AG20443 (cell line): ENCODE measurements around the gene SNX12.
A peak's percentile ranks its signal among the peaks of the same experiment; 100 is the strongest.

Source experiments
- DNase-seq: peaks from one replicate; pipeline ENCODE4 v3.0.0; 2012; ENCODE audit warnings: low spot score, mixed read lengths

SNX12 gene

DNA sequence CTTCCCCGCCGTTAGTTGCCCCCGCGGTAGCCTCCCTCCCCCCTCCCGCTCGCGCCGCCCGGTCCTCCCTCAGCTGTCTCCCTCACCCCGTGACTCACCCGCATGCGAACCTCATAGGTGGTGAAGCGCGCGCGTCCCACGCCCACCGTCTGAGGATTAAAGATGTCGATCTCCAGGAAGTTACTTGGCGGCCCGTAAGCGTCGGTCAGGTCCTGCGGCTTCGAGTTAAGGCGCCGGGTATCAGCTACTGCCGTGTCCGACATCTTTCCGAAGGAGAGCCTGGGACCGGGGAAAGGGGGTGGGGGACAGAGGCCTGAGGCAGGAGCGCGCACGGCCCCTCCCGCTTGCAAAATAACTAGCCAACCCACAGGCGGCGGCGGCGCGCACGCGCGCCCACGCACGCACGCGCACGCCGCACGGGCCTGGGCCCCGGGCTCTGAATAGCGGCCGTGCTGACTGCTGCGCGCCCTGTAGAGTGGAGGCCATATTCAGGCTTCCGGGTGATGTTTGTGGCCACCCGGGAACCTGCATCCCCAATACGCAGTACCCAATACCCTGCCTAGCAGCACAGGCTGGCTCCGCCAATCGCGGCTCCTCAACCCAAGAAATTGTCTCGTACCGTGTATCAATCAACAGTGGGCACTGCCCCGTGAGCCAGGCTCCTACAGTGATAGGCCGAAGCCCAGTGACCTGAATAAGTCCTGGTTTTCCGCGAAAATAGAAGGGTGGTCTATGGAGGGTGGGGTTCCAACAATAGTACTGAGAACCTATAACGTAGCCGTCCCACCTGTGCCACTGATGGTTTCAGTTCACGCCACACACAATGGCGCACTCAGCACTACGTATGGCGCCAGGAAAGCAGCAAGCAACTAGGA is at the start of gene SNX12:
Gene SNX12 (minus strand): TSS at position 291 of the 875 bp plus-strand sequence. CDS start 28 bp downstream, at position 263.
- peak; percentile 95 for DNase-seq

DNA sequence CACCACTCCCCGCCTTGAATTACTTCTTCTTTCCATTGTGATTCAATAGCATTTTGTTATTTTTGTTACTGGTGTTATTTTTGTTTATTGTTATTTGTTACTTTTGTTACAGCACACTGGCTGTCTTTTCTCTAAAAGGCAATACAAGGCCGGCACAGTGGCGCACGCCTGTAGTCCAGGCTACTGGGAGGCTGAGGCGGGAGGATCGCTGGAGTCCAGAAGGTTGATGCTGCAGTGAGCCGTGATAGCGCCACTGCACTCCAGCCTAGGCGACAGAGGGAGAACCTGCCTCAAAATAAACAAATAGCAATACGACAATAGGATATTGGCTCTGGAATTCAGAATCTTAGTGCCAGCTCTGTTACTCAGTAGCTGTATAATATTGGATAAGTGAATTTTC is 49.2 kb upstream of the SNX12 start:
- no peak for DNase-seq

DNA sequence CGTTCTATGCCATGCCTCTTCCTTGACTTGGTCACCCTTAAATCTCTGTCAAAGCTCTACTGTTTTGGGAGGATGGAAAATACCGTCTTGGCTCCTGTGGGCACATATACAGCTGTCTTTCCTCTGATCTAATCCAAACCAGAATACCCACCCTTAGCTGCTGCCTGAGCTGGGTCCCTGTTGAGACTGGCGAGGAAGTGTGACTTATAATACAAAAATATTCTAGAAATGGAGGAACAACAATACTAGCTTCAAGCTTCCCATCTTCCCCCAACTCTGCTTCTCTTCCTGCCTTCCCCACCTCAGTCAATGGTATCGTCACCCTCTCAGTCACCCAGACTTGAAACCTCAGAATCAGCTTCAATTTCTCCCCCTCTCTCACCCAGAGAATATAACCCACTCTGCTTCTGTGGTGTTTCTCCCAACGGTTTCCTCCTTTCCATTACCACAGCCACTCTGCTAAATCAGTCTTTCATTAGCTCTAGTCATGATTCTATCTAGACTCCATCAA is 43.8 kb upstream of the SNX12 start:
- no peak for DNase-seq

- DNase-seq, result no peak
Observed at GRCh38 chrX:71111141-71111843, 43.2 kb upstream of the SNX12 start, which contains the start of gene IL2RG. IL2RG (minus strand) TSS chrX:71111577; CDS start chrX:71111539, 38 bp downstream.

- no peak for DNase-seq
Observed at GRCh38 chrX:71109051-71109450, 40.9 kb upstream of the SNX12 start.

DNA sequence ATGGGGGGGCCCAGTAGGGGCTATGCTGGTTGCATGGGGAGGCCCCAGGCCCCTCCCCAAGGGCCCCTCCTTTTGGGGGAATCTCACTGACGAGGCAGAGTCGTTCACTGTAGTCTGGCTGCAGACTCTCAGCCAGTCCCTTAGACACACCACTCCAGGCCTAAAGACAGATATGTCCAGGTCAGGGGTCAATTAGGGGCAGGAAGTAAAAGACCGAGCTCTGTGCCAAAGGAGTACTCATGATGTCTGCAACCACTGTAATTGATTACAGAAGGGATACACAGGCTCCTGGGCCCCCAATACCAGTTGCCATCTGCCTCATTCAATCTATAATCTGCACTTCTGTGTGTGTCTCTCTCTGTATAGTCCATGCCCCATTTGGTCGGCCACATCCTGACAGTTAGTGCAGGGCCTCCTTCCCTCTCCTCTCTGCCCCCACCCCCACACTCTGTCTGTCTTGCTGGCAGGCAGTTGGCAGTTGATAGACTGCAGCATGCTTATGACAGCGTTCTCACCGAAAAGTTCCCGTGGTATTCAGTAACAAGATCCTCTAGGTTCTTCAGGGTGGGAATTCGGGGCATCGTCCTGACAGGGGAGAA is 39.7 kb upstream of the SNX12 start:
- DNase-seq, result no peak

GRCh38 chrX:71107245-71107644 is 39.1 kb upstream of the SNX12 start:
- no peak for DNase-seq

DNA sequence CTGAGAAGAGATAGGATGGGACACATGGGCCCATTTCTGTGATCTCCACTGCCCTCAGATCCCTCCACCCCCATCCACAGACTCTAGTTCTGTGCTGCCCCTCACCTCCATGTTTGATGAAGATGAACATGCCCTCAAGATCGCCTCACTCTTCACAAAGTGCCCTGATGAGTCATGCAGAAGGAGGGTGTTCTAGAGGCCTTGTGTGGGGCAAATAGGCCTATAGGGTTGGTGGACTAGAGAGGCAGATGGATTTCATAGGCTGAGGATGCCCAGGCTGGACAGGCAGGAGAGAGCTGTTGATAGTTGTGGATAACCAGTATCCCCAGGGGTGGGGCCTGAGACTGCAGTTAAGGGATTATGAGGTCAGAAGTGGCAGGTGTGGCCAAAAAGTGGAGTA is 38.3 kb upstream of the SNX12 start, which contains the start of gene CXorf65:
Gene CXorf65 (minus strand): TSS at position 314 of the 400 bp plus-strand sequence. CDS start 184 bp downstream, at position 130.
- no peak for DNase-seq

GRCh38 chrX:71105628-71106027 is 37.5 kb upstream of the SNX12 start:
- no peak for DNase-seq

- no peak for DNase-seq
Observed at GRCh38 chrX:71103110-71103983, 35.2 kb upstream of the SNX12 start.

DNA sequence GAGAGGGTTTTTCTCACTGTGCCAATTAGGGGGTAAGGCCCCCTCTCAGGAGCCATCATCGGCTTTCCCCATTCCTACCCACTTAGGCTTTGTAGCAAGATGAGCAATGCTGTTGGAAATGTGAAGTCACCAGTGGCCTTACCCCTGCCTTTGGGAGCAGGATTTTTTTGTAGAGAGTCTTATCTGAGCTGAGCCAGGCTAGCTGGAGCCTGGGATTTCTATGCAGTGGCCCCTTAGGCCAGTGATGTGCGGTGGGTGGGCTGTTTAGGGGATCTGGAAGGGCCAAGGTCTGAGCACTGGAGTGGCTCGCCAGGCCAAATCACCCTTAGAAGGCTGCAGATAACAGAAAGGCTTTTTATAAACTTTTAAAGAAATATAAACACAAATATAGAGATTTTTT is 34.2 kb upstream of the SNX12 start:
- no peak for DNase-seq

GRCh38 chrX:71100581-71101505 is 32.7 kb upstream of the SNX12 start:
- DNase-seq, result no peak

DNA sequence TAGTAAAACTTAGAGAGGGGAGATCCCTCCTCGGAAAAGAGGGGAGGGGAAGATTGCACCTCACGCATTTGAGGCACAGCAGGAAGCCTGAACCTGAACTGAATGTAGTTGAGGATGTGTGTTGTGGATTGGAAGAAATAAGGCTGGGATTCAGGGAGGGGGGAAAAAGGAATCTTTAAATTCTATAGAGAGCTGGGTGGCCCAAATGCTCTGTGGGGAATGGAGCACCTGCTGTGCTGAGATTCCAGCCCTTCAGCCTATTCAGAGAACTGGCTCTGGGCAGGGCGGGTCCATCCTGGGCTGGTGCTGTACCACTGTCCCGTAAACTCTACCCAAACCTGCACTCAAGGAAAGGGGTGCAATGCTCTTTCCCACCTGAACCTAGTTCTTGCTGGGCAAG is 31.6 kb upstream of the SNX12 start:
- no peak for DNase-seq

- DNase-seq, result no peak
Observed at GRCh38 chrX:71098951-71099506, 30.9 kb upstream of the SNX12 start.

GRCh38 chrX:71098302-71098701 is 30.2 kb upstream of the SNX12 start:
- peak; percentile 37 for DNase-seq

DNA sequence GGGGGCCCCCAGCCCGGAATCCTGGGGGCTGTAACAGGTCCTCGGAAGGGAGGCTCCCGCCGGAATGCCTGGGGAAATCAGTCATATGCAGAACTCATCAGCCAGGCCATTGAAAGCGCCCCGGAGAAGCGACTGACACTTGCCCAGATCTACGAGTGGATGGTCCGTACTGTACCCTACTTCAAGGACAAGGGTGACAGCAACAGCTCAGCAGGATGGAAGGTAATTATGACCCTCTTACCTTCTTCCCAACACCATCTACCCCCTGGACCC is 28.6 kb upstream of the SNX12 start:
- DNase-seq, result no peak

DNA sequence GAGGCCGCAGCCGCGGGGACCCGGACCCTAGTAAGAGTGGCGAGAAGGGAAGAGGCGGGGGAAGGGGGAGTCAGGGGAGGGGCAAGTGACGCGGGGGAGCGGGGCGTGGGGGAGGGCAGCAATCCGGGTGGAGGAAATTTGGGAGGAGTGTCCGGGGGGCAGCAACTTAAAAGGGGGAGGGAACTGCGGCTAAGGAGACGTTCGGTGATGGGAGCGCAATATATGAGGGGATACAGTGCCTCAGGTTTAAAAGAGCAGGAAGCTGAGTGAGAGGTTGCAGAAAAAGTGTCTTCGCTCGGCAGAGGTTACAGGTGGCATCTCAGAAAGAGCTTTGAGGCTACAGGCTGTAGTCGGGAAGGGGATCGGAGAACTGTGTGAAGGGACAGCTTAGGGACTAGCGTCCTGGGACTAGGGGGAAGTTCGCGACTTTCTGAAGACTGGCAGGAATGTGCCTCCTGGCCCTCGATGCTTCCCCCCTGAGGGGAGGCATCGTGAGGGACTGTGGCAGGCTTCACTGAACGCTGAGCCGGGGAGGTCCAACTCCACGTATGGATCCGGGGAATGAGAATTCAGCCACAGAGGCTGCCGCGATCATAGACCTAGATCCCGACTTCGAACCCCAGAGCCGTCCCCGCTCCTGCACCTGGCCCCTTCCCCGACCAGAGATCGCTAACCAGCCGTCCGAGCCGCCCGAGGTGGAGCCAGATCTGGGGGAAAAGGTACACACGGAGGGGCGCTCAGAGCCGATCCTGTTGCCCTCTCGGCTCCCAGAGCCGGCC is 28.0 kb upstream of the SNX12 start:
- DNase-seq, result no peak

- DNase-seq, result peak; percentile 94
Observed at GRCh38 chrX:71095555-71095980, 27.4 kb upstream of the SNX12 start, which contains the start of gene FOXO4. FOXO4 (plus strand) TSS chrX:71095851; CDS start chrX:71096529, 678 bp downstream.

DNA sequence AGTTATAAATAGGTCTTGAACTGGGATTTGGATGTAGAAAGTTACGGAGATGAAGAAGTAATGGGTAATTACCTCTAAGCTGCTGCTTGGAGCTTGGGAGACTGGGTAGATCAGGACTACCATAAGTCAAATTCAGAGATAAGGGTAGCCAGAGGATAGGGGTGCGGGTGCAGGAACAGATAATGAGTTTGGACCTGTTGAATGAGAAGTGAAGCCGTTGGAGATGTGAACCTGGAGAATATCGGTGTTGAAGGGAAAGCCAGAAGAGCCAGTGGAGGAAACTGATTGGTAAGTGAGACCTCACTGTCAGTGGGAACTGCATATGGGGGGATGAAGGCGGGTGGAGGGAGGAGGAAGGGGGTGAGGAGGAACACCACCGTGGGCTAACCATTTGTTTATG is 26.9 kb upstream of the SNX12 start:
- DNase-seq, result no peak
